Measurements from ENCODE around the gene BTBD9. TPM values are rescaled to one million over a fixed set of nuclear protein-coding genes. Genes with fewer than 3 reads are reported as not detected.

The BTBD9 gene
- total RNA-seq, 1 experiment from 2014 or later, result 8.9 TPM

DNA sequence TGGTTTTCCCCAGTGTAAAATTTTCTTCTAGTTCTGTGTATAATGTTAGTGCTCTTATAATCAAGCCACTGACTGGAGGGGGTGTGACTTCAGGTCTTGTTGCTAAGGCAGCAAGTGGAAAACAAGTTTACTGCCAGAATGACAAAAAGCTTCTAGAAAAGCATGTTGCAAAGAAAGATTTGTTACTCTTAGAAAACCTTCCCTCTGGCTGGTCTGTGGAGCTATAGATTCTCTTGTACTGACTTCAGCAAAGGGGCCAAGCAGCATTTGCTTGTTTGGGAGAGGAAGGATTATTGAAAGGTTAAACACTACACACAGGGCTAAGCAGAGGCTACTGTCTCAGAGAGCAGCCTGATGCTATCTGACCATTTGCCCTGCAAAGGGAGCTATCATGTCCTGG, 288.8 kb downstream of the BTBD9 start:
- H3K27ac Mint-ChIP-seq, result peak overlapping the region in 1 of 3 experiments; percentile 70; a peak in 1 of 7 replicates
- no peak overlapping the region for H3K9ac ChIP-seq (ENCODE audit: extremely low read depth, insufficient read length, low read length)

More for the DNA sequence above, 288.8 kb downstream of the BTBD9 start:
- Histone ChIP-seq H3T11ph (ENCODE audit: low read length) (no peak overlapping the region), H3K23me2 (ENCODE audit: insufficient read length, low read depth, low read length, poor library complexity, severe bottlenecking) (no peaks in the 10 kb centered on the region), H3K18ac (ENCODE audit: insufficient read length, low read depth, low read length) (peak overlapping the region; percentile 27), H2BK12ac (ENCODE audit: insufficient read length, low read depth, low read length) (no peak overlapping the region), H3K14ac (ENCODE audit: insufficient read depth, low read length) (no peak overlapping the region), H3K4ac (ENCODE audit: low read depth, low read length) (no peak overlapping the region), H4K8ac (replicated peaks; ENCODE audit: insufficient read length, low read depth, low read length) (no peak overlapping the region), H2BK15ac (ENCODE audit: low read depth, low read length) (no peak overlapping the region), H3K27me3 (ENCODE audit: insufficient read depth, low read length) (no peaks in the 10 kb centered on the region), H2BK5ac (ENCODE audit: insufficient read length, low read length) (no peak overlapping the region), H3K27ac (ENCODE audit: insufficient read length, low read depth, low read length) (no peak overlapping the region), H3K9me3 (ENCODE audit: control insufficient read depth, low read depth, low read length) (no peaks in the 10 kb centered on the region), H2BK20ac (ENCODE audit: low read depth, low read length, poor library complexity, severe bottlenecking) (no peak overlapping the region), H3K4me1 (ENCODE audit: insufficient read depth, low read length) (peaks cover 8% of the 10 kb centered on the region), H3K23ac (ENCODE audit: insufficient read length, low read depth, low read length) (no peak overlapping the region), H4K91ac (ENCODE audit: insufficient read length, low read depth, low read length) (no peak overlapping the region), H4K5ac (ENCODE audit: insufficient read length, low read depth, low read length) (no peak overlapping the region), H2AFZ (ENCODE audit: low read length) (no peak overlapping the region), H2AK5ac (ENCODE audit: insufficient read length, low read length) (no peak overlapping the region), H3K56ac (ENCODE audit: insufficient read length, low read depth, low read length) (no peak overlapping the region), H3K4me2 (ENCODE audit: insufficient read depth, insufficient read length, low read length) (no peak overlapping the region), H3K79me1 (ENCODE audit: insufficient read depth, low read depth, low read length, poor library complexity, severe bottlenecking) (no peaks in the 10 kb centered on the region), H3K79me2 (ENCODE audit: insufficient read depth, low read length) (no peaks in the 10 kb centered on the region), H2BK120ac (ENCODE audit: low read depth, low read length, poor library complexity, severe bottlenecking) (no peak overlapping the region), H4K20me1 (ENCODE audit: control insufficient read depth, insufficient read depth, insufficient read length) (no peaks in the 10 kb centered on the region)
- Mint-ChIP-seq H3K4me1 (peaks cover 24 to 28% of the 10 kb centered on the region in 2 experiments), H3K9me3 (no peaks in the 10 kb centered on the region), H3K27me3 (ENCODE audit: low read depth) (no peaks in the 10 kb centered on the region), H3K4me3 (no peak overlapping the region), H3K36me3 (ENCODE audit: insufficient read depth in 1 of 3, low read depth in 3 of 3) (no peaks in the 10 kb centered on the region)
- no peak for TF ChIP-seq CTCF (conservative IDR thresholded peaks at IDR 0.05)
- DNase-seq, result no peak

Measured in H9 (cell line).